H1 (cell line): ENCODE results near the gene KANSL1.

ENCODE experiments used
- CBX8 ChIP-seq: fragments of 300-800, 300-1000 bp; sonication (generic); IDR thresholded peaks from 2 replicates; pipeline ENCODE4 v1.7.1; 2016; ENCODE audit warnings: low read depth, low read length, borderline replicate concordance
- CEBPB ChIP-seq: IDR thresholded peaks from 2 replicates; pipeline ENCODE4 v1.6.1; 2012; ENCODE audit warnings: low read depth, low read length
- CREB1 ChIP-seq: IDR thresholded peaks from 2 replicates; pipeline ENCODE4 v1.6.1; 2012; ENCODE audit warnings: inconsistent platforms
- CTCF ChIP-seq, 3 experiments: IDR thresholded peaks; 1 replicate in 2 of 3; 2 replicates in 1 of 3; pipeline versions ENCODE4 v1.5.1 to v1.6.1; 2011; ENCODE audit warnings: low read length in 3 of 3, mild to moderate bottlenecking in 3 of 3, inconsistent platforms in 2 of 3, low read depth in 1 of 3, moderate library complexity in 1 of 3; ENCODE audit not compliant: insufficient read depth in 1 of 3; ENCODE audit errors: control extremely low read depth in 1 of 3
- EGR1 ChIP-seq: IDR thresholded peaks from 2 replicates; pipeline ENCODE4 v1.6.1; 2011; ENCODE audit warnings: low read depth, low read length, borderline replicate concordance
- EP300 ChIP-seq, 2 experiments: IDR thresholded peaks; 1 replicate in 1 of 2; 2 replicates in 1 of 2; pipeline ENCODE4 v1.6.1; 2011 to 2012; ENCODE audit warnings: low read depth in 2 of 2, low read length in 2 of 2, mild to moderate bottlenecking in 2 of 2, borderline replicate concordance in 1 of 2, inconsistent platforms in 1 of 2, moderate library complexity in 1 of 2
- MAX ChIP-seq: IDR thresholded peaks from 2 replicates; pipeline ENCODE4 v1.6.1; 2012; ENCODE audit warnings: inconsistent platforms
- RXRA ChIP-seq: IDR thresholded peaks from 2 replicates; pipeline ENCODE4 v1.6.1; 2011; ENCODE audit warnings: low read depth, mild to moderate bottlenecking, low read length, moderate library complexity; ENCODE audit not compliant: insufficient read depth
- YY1 ChIP-seq: IDR thresholded peaks from 2 replicates; pipeline ENCODE4 v1.6.1; 2011; ENCODE audit warnings: low read depth, mild to moderate bottlenecking, low read length

GRCh38 chr17:46044989-46045388 is 148.2 kb downstream of the KANSL1 start:
- TF ChIP-seq CTCF (IDR thresholded peaks at IDR 0.05; ENCODE audit: control extremely low read depth in 1 of 3, insufficient read depth in 1 of 3, low read depth in 1 of 3, low read length in 3 of 3), result no peak
- TF ChIP-seq RXRA, result no peak
- TF ChIP-seq EP300 (IDR thresholded peaks at IDR 0.05; ENCODE audit: borderline replicate concordance in 1 of 2, low read depth in 2 of 2, low read length in 2 of 2), result no peak
- TF ChIP-seq CREB1, result no peak
- TF ChIP-seq EGR1, result no peak
- TF ChIP-seq MAX, result no peak
- no peak for TF ChIP-seq CBX8
- TF ChIP-seq YY1, result no peak
- no peak for TF ChIP-seq CEBPB
